Erythroblast (primary cell): ENCODE data around the gene EPHB2.

Experiments
- GATA1 ChIP-seq: IDR thresholded peaks from 2 replicates; pipeline ENCODE4 v1.6.1; 2011; ENCODE audit warnings: low read depth, mild to moderate bottlenecking, control low read depth, low read length, moderate library complexity
- POLR2A ChIP-seq: IDR thresholded peaks from 2 replicates; pipeline ENCODE4 v1.6.1; 2011; ENCODE audit warnings: mild to moderate bottlenecking, low read length

- TF ChIP-seq POLR2A (no peak), GATA1 (no peak)
Measured at GRCh38 chr1:22804969-22805671, 94.5 kb downstream of the EPHB2 start.
